Smooth muscle cell (in vitro differentiated cells): ENCODE results near the gene SGPL1. TPM values are rescaled to one million over a fixed set of nuclear protein-coding genes. Genes with fewer than 3 reads are reported as not detected.

Experiments used
- DNase-seq: peaks from one replicate; lab custom pipeline; 2025; ENCODE audit not compliant: unreplicated experiment; lab: John Stamatoyannopoulos, UW
- H2AFZ ChIP-seq: fragments of 200-600 bp; sonication (generic); 2 replicates; pipeline ENCODE4 v1.6.0; 2016; ENCODE audit warnings: antibody characterized with exemption, low read depth, mild to moderate bottlenecking
- H3F3A ChIP-seq: fragments of 200-600 bp; sonication (generic); 2 replicates; pipeline ENCODE4 v1.6.0; 2017; ENCODE audit warnings: antibody characterized with exemption, low read depth
- H3K27ac ChIP-seq: fragments of 200-600 bp; sonication (generic); 2 replicates; pipeline ENCODE4 v1.5.1; 2016; ENCODE audit warnings: low read depth, mild to moderate bottlenecking
- H3K27me3 ChIP-seq: fragments of 200-600 bp; sonication (generic); 2 replicates; pipeline ENCODE4 v1.6.1; 2016; ENCODE audit warnings: low read depth, mild to moderate bottlenecking
- H3K36me3 ChIP-seq: fragments of 200-600 bp; sonication (generic); 2 replicates; pipeline ENCODE4 v1.5.1; 2016; ENCODE audit warnings: low read depth
- H3K4me1 ChIP-seq: fragments of 200-600 bp; sonication (generic); 2 replicates; pipeline ENCODE4 v1.5.1; 2016; ENCODE audit warnings: low read depth
- H3K4me2 ChIP-seq: fragments of 200-600 bp; sonication (generic); 2 replicates; pipeline ENCODE4 v1.6.0; 2016; ENCODE audit warnings: mild to moderate bottlenecking
- H3K4me3 ChIP-seq: fragments of 200-600 bp; sonication (generic); 2 replicates; pipeline ENCODE4 v1.5.1; 2016; ENCODE audit warnings: mild to moderate bottlenecking
- H3K79me2 ChIP-seq: fragments of 200-600 bp; sonication (generic); 2 replicates; pipeline ENCODE4 v1.6.0; 2016; ENCODE audit warnings: low read depth, mild to moderate bottlenecking
- H3K9ac ChIP-seq: fragments of 200-600 bp; sonication (generic); 2 replicates; pipeline ENCODE4 v1.6.0; 2016; ENCODE audit warnings: low read depth
- H3K9me3 ChIP-seq: fragments of 200-600 bp; sonication (generic); replicated peaks from 2 replicates; pipeline ENCODE4 v1.5.1; 2016; ENCODE audit warnings: low read depth
- H4K20me1 ChIP-seq: fragments of 200-600 bp; sonication (generic); 2 replicates; pipeline ENCODE4 v1.6.0; 2016; ENCODE audit warnings: low read depth
- WGBS: methylation state at CpG from one replicate; pipeline ENCODE4 v1.1.7; 2016; ENCODE audit warnings: low lambda C conversion rate; 5-methylcytosine and 5-hydroxymethylcytosine counted together
- polyA plus RNA-seq: library from polyadenylated mRNA; unstranded; fragments of >200 nt; fragmentation: Nextera tagmentation; extraction: Ambion mirVana; gene quantifications from 2 replicates; pipeline ENCODE4 v1.2.1, GENCODE V29; 2016
- total RNA-seq: library from RNA; depleted of rRNA; stranded (reverse); fragments of >200 nt; gene quantifications from 2 replicates; pipeline ENCODE4 v1.2.3, GENCODE V29; 2014
- TF ChIP-seq, protein P1 (sequence below): fragments of 200-600 bp; sonication (generic); IDR thresholded peaks from 2 replicates; pipeline ENCODE4 v1.5.1; 2017; ENCODE audit warnings: borderline replicate concordance, mild to moderate bottlenecking, antibody characterized with exemption; ENCODE audit not compliant: insufficient read depth, poor library complexity, severe bottlenecking

SGPL1 gene
- total and polyA plus RNA-seq, 2 experiments from 2014 or later, result 20.0 to 41.1 TPM

DNA sequence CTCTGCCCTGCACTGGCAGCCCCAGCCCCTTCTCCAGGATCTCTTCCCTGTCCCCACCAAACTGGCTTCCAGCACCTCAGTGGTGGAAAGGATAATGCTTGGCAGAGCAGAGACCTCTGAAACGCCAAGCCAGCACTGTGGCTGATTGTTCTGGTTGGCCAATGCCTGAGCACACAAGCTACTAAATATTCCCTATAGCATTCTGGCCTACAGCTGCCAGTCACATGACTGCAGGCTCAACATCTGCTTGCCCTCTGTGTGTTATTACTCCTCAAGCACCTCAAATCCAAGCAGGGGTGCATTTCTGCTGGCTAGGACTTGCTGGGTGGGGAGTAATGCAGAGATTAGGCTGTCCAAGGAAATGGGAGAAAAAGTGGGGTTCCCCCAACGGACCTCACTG lies 36.7 kb upstream of the SGPL1 start:
- Histone ChIP-seq H3K9ac (no peak overlapping the region), H3F3A (no peaks in the 10 kb centered on the region), H3K9me3 (no peaks in the 10 kb centered on the region), H3K4me3 (no peak overlapping the region), H3K79me2 (no peaks in the 10 kb centered on the region), H3K36me3 (no peaks in the 10 kb centered on the region), H2AFZ (no peak overlapping the region), H3K27ac (no peak overlapping the region), H4K20me1 (no peaks in the 10 kb centered on the region), H3K4me1 (no peaks in the 10 kb centered on the region), H3K27me3 (no peaks in the 10 kb centered on the region), H3K4me2 (no peak overlapping the region)
- WGBS, result 93% methylated on average over 2 of the region's 2 CpGs
- TF ChIP-seq, protein P1, sequence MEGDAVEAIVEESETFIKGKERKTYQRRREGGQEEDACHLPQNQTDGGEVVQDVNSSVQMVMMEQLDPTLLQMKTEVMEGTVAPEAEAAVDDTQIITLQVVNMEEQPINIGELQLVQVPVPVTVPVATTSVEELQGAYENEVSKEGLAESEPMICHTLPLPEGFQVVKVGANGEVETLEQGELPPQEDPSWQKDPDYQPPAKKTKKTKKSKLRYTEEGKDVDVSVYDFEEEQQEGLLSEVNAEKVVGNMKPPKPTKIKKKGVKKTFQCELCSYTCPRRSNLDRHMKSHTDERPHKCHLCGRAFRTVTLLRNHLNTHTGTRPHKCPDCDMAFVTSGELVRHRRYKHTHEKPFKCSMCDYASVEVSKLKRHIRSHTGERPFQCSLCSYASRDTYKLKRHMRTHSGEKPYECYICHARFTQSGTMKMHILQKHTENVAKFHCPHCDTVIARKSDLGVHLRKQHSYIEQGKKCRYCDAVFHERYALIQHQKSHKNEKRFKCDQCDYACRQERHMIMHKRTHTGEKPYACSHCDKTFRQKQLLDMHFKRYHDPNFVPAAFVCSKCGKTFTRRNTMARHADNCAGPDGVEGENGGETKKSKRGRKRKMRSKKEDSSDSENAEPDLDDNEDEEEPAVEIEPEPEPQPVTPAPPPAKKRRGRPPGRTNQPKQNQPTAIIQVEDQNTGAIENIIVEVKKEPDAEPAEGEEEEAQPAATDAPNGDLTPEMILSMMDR, result no peak
- DNase-seq, result no peak

DNA sequence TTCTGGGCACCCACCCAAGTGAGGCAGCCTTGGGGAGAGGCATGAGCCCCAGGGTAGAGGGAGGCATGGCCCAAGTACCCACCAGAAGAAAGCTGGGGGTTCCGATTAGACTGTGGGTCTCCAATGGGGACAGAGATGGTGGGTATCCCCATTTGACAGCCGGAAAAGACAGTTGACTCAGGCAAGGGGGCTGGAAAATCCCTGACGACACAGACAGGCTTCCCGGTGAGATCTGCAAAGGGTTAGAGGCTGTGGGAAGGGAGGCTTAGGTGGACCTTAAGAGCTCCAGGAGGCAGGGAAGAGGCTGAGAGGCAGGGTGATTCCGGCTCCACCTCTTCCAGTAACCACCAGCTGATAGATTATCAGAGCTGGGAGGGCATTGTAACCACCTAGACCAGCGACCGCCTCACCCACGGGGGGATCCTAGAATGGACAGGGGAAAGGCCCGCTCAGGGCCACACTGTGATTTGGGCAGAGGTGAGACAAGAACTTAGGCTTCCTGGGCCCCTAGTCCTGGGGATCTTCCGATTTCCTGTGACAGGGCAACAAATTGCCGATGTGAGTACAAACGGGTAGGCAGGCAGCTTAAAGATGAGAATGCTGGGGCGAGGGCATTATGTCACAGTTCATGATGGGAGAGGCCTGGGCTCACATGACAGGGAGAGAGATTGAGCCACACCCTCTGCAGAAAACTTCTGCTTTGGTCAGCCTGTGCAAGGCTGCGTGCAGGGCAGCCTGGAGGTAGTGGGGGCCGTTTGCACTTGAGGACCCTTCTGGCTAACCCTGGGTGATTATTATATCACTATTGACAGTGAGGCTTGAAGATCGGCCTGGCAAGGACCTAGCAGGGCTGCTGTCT lies 36.0 kb upstream of the SGPL1 start:
- Histone ChIP-seq H3K27ac (no peak overlapping the region), H2AFZ (no peak overlapping the region), H3K4me3 (no peak overlapping the region), H3K4me1 (no peaks in the 10 kb centered on the region), H3K4me2 (no peak overlapping the region), H3K36me3 (no peaks in the 10 kb centered on the region), H3K9me3 (no peaks in the 10 kb centered on the region), H3K79me2 (no peaks in the 10 kb centered on the region), H3F3A (no peaks in the 10 kb centered on the region), H3K27me3 (no peaks in the 10 kb centered on the region), H3K9ac (no peak overlapping the region), H4K20me1 (no peaks in the 10 kb centered on the region)
- whole genome bisulfite sequencing, result 87% methylated on average over 15 of the region's 16 CpGs
- TF ChIP-seq, protein P1, result no peak
- DNase-seq, result no peak

GRCh38 chr10:70780370-70780760 lies 35.4 kb upstream of the SGPL1 start:
- Histone ChIP-seq H3K79me2 (no peaks in the 10 kb centered on the region), H3K4me2 (no peak overlapping the region)

More at GRCh38 chr10:70780370-70780760, 35.4 kb upstream of the SGPL1 start:
- H4K20me1 ChIP-seq, result no peaks in the 10 kb centered on the region
- no peak overlapping the region for H3K9ac ChIP-seq
- H3K27ac ChIP-seq, result no peak overlapping the region
- H3K36me3 ChIP-seq, result no peaks in the 10 kb centered on the region
- TF ChIP-seq, protein P1, result no peak
- no peaks in the 10 kb centered on the region for H3K9me3 ChIP-seq
- no peak overlapping the region for H2AFZ ChIP-seq
- H3K4me3 ChIP-seq, result no peak overlapping the region
- no peaks in the 10 kb centered on the region for H3F3A ChIP-seq
- no peaks in the 10 kb centered on the region for H3K4me1 ChIP-seq
- DNase-seq, result no peak
- 96% methylated on average over 9 of the region's 9 CpGs for WGBS
- H3K27me3 ChIP-seq, result no peaks in the 10 kb centered on the region
